Upper lobe of left lung (tissue), 4 donors: Measurements from ENCODE around the gene USP48.
"Not testable (repeated sequence)": the region's sequence is repeated elsewhere in the genome, so short reads cannot be mapped to it uniquely, and the experiment has no call there.

Source experiments
- CTCF ChIP-seq, 6 experiments: fragments of 450-650 bp in 4 of 6; fragments of 200-600 bp in 2 of 6; sonication (generic) in 2 of 6; IDR thresholded peaks; one replicate each; pipeline ENCODE4 v1.5.1; 2016 to 2019; ENCODE audit warnings: antibody characterized with exemption in 6 of 6
- EP300 ChIP-seq, 4 donors: sonication (generic); formaldehyde crosslinking; IDR thresholded peaks; one replicate each; pipeline ENCODE4 v1.5.1; 2017; ENCODE audit warnings: antibody characterized with exemption in 4 of 4, control low read depth in 2 of 4
- POLR2A ChIP-seq, 4 donors: fragments of 450-650 bp; IDR thresholded peaks; one replicate each; pipeline ENCODE4 v1.5.1; 2016 to 2017; ENCODE audit warnings: antibody characterized with exemption in 4 of 4, mild to moderate bottlenecking in 2 of 4
- POLR2AphosphoS5 ChIP-seq, 2 donors: sonication (generic); formaldehyde crosslinking; IDR thresholded peaks; one replicate each; pipeline ENCODE4 v1.5.1; 2017; ENCODE audit warnings: antibody characterized with exemption in 2 of 2

DNA sequence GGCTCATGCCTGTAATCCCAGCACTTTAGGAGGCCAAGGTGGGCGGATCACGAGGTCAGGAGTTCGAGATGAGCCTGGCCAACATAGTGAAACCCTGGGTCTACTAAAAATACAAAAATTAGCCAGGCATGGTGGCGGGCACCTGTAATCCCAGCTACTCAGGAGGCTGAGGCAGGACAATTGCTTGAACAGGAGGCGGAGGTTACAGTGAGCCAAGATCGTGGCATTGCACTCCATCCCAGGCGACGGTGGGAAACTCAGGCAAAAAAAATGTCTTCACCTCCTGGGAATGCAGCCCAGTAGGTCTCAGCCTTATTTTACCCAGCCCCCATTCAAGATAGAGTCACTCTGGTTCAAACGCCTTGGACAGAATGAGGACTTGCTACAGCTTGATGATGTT, 2.8 kb upstream of the USP48 start:
- TF ChIP-seq CTCF, POLR2AphosphoS5, POLR2A, EP300 (IDR thresholded peaks at IDR 0.05): not testable (repeated sequence)
